Right lobe of liver (tissue), 4 donors: ENCODE data around the gene MEGF8.

Source experiments
- POLR2A ChIP-seq: fragments of 450-650 bp; IDR thresholded peaks from one replicate; pipeline ENCODE4 v1.6.1; 2017; ENCODE audit warnings: antibody characterized with exemption, mild to moderate bottlenecking
- TF ChIP-seq, protein P1 (sequence below), 4 donors: fragments of 200-600 bp in 3 of 4; fragments of 450-650 bp in 1 of 4; IDR thresholded peaks; one replicate each; pipeline versions ENCODE4 v1.5.1 to v1.8.0; 2016 to 2022; ENCODE audit warnings: antibody characterized with exemption in 4 of 4, mild to moderate bottlenecking in 2 of 4
- donor health status: DM: no; HTN: no; CAD: no.
- donor health status: DM: no; HTN: no; CAD: no.
- donor health status: DM: no; HTN: yes; CAD: no.

DNA sequence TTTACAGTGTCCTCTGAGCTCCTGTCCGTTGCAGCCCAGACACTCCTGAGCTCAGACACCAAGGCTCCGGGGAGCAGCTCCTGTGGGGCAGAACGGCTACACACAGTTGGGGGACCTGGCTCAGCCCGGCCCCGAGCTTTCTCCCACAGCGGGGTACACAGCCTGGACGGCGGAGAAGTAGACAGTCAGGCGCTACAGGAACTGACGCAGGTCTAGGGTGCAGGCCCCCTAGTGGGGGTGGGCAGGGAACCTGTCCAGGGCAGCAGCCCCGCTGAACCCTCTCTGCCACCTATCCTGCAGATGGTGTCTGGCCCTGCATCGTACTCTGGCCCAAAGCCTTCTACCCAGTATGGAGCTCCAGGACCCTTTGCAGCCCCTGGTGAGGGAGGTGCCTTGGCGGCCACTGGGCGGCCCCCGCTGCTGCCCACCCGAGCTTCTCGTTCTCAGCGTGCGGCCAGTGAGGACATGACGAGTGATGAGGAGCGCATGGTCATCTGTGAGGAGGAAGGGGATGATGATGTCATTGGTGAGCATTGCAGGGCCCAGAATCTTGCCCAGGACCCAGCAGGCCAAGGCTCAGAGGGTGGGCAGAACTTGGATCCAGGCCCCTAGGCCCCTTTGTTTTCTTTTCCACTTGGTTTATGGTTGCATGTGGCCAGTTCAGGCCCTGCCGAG is 36.4 kb upstream of the MEGF8 start:
- TF ChIP-seq, protein P1, sequence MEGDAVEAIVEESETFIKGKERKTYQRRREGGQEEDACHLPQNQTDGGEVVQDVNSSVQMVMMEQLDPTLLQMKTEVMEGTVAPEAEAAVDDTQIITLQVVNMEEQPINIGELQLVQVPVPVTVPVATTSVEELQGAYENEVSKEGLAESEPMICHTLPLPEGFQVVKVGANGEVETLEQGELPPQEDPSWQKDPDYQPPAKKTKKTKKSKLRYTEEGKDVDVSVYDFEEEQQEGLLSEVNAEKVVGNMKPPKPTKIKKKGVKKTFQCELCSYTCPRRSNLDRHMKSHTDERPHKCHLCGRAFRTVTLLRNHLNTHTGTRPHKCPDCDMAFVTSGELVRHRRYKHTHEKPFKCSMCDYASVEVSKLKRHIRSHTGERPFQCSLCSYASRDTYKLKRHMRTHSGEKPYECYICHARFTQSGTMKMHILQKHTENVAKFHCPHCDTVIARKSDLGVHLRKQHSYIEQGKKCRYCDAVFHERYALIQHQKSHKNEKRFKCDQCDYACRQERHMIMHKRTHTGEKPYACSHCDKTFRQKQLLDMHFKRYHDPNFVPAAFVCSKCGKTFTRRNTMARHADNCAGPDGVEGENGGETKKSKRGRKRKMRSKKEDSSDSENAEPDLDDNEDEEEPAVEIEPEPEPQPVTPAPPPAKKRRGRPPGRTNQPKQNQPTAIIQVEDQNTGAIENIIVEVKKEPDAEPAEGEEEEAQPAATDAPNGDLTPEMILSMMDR (IDR thresholded peaks at IDR 0.05) = no peak
- TF ChIP-seq POLR2A = no peak
